Fibroblast of mammary gland (primary cell): ENCODE measurements around the gene KRT6A.

Source experiments
- DNase-seq: peaks from one replicate; pipeline ENCODE4 v3.0.0-alpha.2; 2010; ENCODE audit warnings: low read depth
- H3K4me3 ChIP-seq: 2 replicates; pipeline ENCODE4 v1.5.1; 2011; ENCODE audit warnings: low read depth, mild to moderate bottlenecking, low read length, moderate library complexity; ENCODE audit not compliant: control insufficient read depth
- CTCF ChIP-seq: conservative IDR thresholded peaks from 2 replicates; pipeline ENCODE4 v1.5.1; 2011; ENCODE audit warnings: low read depth, low read length, inconsistent platforms; ENCODE audit not compliant: control insufficient read depth, insufficient read depth

KRT6A gene

GRCh38 chr12:52437508-52437907 lies 55.5 kb downstream of the KRT6A start:
- no peak for DNase-seq
- no peak for TF ChIP-seq CTCF
- H3K4me3 ChIP-seq: no peak overlapping the region
